ENCODE data around the gene LRRC42. TPM values are rescaled to one million over a fixed set of nuclear protein-coding genes. Genes with fewer than 3 reads are reported as not detected.

The LRRC42 gene
- total and polyA plus RNA-seq, 9 of the 15 experiments (the other 6 are each of a cell fraction or from before 2014, with no cell fraction given), result 17.3 to 51.9 (median 35.5) TPM

DNA sequence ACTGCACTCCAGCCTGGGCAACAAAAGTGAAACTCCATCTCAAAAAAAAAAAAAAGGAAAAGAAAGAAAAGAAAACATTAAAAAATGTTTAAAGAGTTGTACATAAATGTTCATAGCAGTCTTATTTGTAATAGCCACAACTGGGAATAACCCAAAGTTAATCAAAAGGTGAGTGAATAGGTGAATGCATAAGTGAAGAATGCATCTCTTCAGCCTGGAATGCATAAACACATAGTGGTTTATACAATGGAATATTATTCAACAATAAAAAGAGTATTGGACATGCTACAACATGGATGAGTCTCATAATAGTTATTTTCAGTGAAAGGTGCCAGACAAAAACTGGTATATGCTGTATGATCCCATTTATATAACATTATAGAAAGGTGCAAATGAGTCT is 53.8 kb downstream of the LRRC42 start:
- Histone ChIP-seq H3K4me3 (no peak overlapping the region), H4K20me1 (replicated peaks; ENCODE audit: control insufficient read depth, insufficient read depth, low read length) (no peaks in the 10 kb centered on the region), H3K4me1 (replicated peaks in 1 of 2; ENCODE audit: control insufficient read depth in 2 of 2, insufficient read depth in 2 of 2, low read length in 2 of 2) (peaks cover 0 to 4% of the 10 kb centered on the region in 2 experiments; a peak in 1 of 5 replicates), H3K36me3 (ENCODE audit: control insufficient read depth, insufficient read depth, low read length) (no peaks in the 10 kb centered on the region), H3K27ac (ENCODE audit: extremely low read depth, low read depth, low read length) (no peak overlapping the region), H3K9me1 (ENCODE audit: control insufficient read depth, insufficient read depth, low read length) (no peaks in the 10 kb centered on the region), H3K9me3 (replicated peaks; ENCODE audit: control insufficient read depth, insufficient read depth, low read depth, low read length) (peaks cover 7% of the 10 kb centered on the region; the same call in 1 of the 2 replicates), H2AFZ (ENCODE audit: low read depth, low read length) (no peak overlapping the region), H3K9ac (ENCODE audit: insufficient read depth in 1 of 2, low read depth in 2 of 2, low read length in 2 of 2) (no peak overlapping the region), H3K4me2 (ENCODE audit: insufficient read depth, low read length) (no peak overlapping the region), H3K27me3 (ENCODE audit: control insufficient read depth in 2 of 2, insufficient read depth in 2 of 2, low read length in 2 of 2) (peaks cover 17 to 22% of the 10 kb centered on the region in 2 experiments; a peak in 4 of 5 replicates), H3K79me2 (ENCODE audit: control insufficient read depth, insufficient read depth, low read length) (no peaks in the 10 kb centered on the region)
- POLR2A ChIA-PET, result no interaction called here
- no peak for FAIRE-seq
- no TSS peak for BruUV-seq (replicated peaks)
- in situ Hi-C loops (cut with MboI), result no loop called here
- ATAC-seq, result no peak
- DNase-seq (ENCODE audit: extremely low read depth in 1 of 4, low spot score in 3 of 4), result no peak
- intact Hi-C loops (cut with micrococcal nuclease), result no loop called here
- CTCF ChIA-PET (ENCODE audit: low intra/inter-chr PET ratio), result no interaction called here
- TF ChIP-seq AFF1 (IDR thresholded peaks at IDR 0.05; ENCODE audit: low read depth in 1 of 2, partially characterized antibody in 2 of 2) (no peak), MCM7 (IDR thresholded peaks at IDR 0.05) (no peak), PHB (CRISPR knock-in tag; IDR thresholded peaks at IDR 0.05) (no peak), SREBF2 (CRISPR knock-in tag; IDR thresholded peaks at IDR 0.05) (no peak), DIDO1 (tag; IDR thresholded peaks at IDR 0.05; ENCODE audit: low read depth) (no peak), REST (IDR thresholded peaks at IDR 0.05; ENCODE audit: borderline replicate concordance) (no peak), REST (CRISPR knock-in tag; IDR thresholded peaks at IDR 0.05; ENCODE audit: low read depth) (no peak), TCFL5 (CRISPR knock-in tag; conservative IDR thresholded peaks at IDR 0.05) (no peak), NR1H2 (CRISPR knock-in tag; IDR thresholded peaks at IDR 0.05) (no peak)
- TF ChIP-seq, protein P1, sequence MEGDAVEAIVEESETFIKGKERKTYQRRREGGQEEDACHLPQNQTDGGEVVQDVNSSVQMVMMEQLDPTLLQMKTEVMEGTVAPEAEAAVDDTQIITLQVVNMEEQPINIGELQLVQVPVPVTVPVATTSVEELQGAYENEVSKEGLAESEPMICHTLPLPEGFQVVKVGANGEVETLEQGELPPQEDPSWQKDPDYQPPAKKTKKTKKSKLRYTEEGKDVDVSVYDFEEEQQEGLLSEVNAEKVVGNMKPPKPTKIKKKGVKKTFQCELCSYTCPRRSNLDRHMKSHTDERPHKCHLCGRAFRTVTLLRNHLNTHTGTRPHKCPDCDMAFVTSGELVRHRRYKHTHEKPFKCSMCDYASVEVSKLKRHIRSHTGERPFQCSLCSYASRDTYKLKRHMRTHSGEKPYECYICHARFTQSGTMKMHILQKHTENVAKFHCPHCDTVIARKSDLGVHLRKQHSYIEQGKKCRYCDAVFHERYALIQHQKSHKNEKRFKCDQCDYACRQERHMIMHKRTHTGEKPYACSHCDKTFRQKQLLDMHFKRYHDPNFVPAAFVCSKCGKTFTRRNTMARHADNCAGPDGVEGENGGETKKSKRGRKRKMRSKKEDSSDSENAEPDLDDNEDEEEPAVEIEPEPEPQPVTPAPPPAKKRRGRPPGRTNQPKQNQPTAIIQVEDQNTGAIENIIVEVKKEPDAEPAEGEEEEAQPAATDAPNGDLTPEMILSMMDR (IDR thresholded peaks at IDR 0.05 in 2 of 3, conservative IDR thresholded peaks at IDR 0.05 in 1 of 3; ENCODE audit: insufficient read depth in 2 of 3, low read depth in 1 of 3, low read length in 3 of 3), result no peak

All from K562 (cell line).